ENCODE data around the gene NRXN3. TPM values are rescaled to one million over a fixed set of nuclear protein-coding genes. Genes with fewer than 3 reads are reported as not detected.

The NRXN3 gene
- total RNA-seq, 2 experiments from 2014 or later = not detected

DNA sequence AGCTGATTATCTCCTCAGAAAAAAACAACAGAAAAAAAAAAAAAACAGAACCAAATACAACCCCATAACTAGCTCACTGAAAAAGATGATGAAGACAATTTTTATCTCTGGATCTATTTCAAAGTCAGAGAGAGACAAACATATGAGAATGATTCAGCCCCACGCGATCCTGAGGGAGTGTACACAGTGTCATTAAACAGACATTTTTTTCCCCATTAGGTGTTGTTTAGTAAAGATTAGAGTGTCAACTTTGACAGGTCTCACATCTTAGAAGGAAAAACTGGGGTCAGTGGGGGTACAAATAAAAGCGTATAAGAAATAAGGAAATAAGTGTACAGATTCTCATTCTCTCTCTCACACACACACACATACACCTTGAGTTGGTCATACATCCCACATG lies 635.4 kb downstream of the NRXN3 start:
- ChIA-PET CTCF (no interaction called here), POLR2A (no interaction called here)
- no peak for DNase-seq
- H3K27ac Mint-ChIP-seq = no peak overlapping the region
- H3K4me1 Mint-ChIP-seq = no peaks in the 10 kb centered on the region
- peaks cover 4% of the 10 kb centered on the region for H3K9me3 Mint-ChIP-seq
- H3K27me3 Mint-ChIP-seq = no peaks in the 10 kb centered on the region
- H3K4me3 Mint-ChIP-seq = no peak overlapping the region
- no peaks in the 10 kb centered on the region for H3K36me3 Mint-ChIP-seq (ENCODE audit: low read depth)

- ChIA-PET POLR2A (no interaction called here), CTCF (no interaction called here)
- no peak overlapping the region for H3K4me3 Mint-ChIP-seq
- DNase-seq = no peak
- H3K27me3 Mint-ChIP-seq = no peaks in the 10 kb centered on the region
- H3K36me3 Mint-ChIP-seq (ENCODE audit: low read depth) = no peaks in the 10 kb centered on the region
- H3K9me3 Mint-ChIP-seq = no peaks in the 10 kb centered on the region
- H3K4me1 Mint-ChIP-seq = no peaks in the 10 kb centered on the region
- no peak overlapping the region for H3K27ac Mint-ChIP-seq
Measured at GRCh38 chr14:78823035-78823434, 652.9 kb downstream of the NRXN3 start.

GRCh38 chr14:78823516-78823915 lies 653.3 kb downstream of the NRXN3 start:
- Mint-ChIP-seq H3K27ac (no peak overlapping the region), H3K9me3 (no peaks in the 10 kb centered on the region), H3K36me3 (ENCODE audit: low read depth) (no peaks in the 10 kb centered on the region), H3K4me1 (no peaks in the 10 kb centered on the region), H3K4me3 (no peak overlapping the region), H3K27me3 (no peaks in the 10 kb centered on the region)
- ChIA-PET CTCF (no interaction called here), POLR2A (no interaction called here)
- DNase-seq = no peak

DNA sequence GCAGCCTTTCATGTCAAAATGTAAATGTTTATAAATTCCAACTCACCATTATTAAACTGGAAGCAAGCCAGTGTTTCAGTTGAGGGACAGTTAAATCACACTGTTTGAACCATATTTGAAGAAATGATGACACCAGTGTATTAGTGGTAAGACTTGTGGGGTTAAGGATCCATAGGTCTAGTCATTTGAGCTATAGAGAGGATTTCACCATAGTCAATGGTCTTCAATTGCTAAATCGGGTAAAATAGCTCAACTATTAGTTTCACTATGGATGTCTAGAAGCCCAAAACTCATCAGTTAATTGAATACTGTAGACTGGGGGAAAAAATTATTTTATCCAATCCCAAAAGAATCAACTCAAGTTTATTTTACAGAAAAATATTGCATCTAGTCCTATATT lies 659.1 kb downstream of the NRXN3 start:
- no peak overlapping the region for H3K27ac Mint-ChIP-seq
- ChIA-PET POLR2A (no interaction called here), CTCF (no interaction called here)
- H3K27me3 Mint-ChIP-seq = no peaks in the 10 kb centered on the region
- H3K4me1 Mint-ChIP-seq = no peaks in the 10 kb centered on the region
- no peak for DNase-seq
- no peak overlapping the region for H3K4me3 Mint-ChIP-seq
- no peaks in the 10 kb centered on the region for H3K9me3 Mint-ChIP-seq
- H3K36me3 Mint-ChIP-seq (ENCODE audit: low read depth) = no peaks in the 10 kb centered on the region

DNA sequence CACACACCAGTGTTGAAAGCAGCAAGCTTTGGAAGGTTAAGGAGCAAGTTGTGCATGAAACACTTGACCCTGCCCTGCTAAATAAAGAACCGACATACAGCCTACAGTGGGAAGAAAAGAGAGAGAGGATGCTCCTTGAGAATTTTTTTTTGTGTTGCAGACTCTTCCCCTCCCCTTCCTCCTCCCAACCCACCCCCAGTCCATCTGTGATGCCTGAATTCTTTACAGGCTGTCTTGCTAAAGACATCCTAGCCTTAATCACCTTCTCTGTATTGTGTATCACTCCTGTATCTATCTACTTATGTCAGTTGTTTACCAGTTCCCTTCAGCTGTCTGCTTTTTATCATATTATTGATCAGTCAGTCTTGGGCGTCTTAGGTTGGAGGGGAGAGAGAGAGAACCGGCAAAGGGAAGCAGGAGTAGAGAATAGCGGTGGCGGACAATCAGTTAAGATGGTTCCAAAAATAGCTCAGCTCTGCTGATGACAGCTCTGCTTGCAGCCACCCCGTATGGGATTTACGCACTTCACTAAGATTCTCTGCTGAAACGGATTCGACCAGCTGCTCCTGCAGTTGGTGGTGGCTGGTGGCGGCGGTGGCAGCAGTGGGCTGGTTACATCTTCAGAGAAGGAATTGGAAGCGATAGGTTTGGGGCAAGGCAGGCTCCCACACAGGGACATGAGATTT lies 664.7 kb downstream of the NRXN3 start:
- H3K4me1 Mint-ChIP-seq = no peaks in the 10 kb centered on the region
- ChIA-PET CTCF (no interaction called here), POLR2A (no interaction called here)
- no peaks in the 10 kb centered on the region for H3K9me3 Mint-ChIP-seq
- no peaks in the 10 kb centered on the region for H3K27me3 Mint-ChIP-seq
- H3K36me3 Mint-ChIP-seq (ENCODE audit: low read depth) = no peaks in the 10 kb centered on the region
- H3K4me3 Mint-ChIP-seq = no peak overlapping the region
- H3K27ac Mint-ChIP-seq = no peak overlapping the region
- no peak for DNase-seq

DNA sequence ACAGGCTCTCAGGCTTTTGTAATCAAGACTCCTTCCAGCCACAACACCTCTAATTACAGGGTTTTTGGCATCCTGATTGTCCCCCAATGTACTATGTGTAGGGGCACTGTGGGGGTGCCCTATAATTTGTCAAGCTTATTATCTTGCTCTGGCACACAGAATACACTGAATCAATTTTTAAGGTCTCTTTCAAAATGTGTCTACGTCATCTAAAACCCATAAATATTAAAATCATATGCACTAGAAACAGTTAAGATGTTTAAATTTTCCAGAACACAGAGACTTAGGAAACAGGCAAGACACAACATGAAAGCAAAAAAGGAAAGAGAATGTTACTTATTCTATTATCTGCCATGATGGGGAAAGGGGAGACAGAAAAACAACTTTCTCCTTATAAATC lies 665.7 kb downstream of the NRXN3 start:
- Mint-ChIP-seq H3K4me1 (no peaks in the 10 kb centered on the region), H3K36me3 (ENCODE audit: low read depth) (no peaks in the 10 kb centered on the region), H3K4me3 (no peak overlapping the region), H3K27me3 (no peaks in the 10 kb centered on the region), H3K27ac (no peak overlapping the region), H3K9me3 (no peaks in the 10 kb centered on the region)
- ChIA-PET POLR2A (no interaction called here), CTCF (no interaction called here)
- no peak for DNase-seq

DNA sequence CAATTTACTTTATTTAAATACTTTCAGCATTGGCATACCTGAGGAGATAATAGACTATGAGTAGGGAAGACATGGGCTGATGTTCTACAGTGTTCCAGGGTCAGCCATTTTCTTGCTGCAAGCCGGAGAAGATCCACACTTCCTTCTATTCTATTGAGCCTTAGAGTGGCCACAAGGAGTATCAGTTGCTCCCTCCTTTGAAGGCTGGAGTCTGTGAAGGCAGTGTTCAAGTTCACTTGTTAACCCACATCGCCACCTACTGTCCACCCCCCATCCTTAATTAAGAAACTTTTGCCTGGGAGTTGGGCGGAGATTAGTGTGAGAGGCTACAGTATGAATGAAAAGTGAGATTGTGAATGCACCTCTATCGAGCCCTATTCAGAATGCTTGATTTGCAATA lies 666.6 kb downstream of the NRXN3 start:
- H3K27ac Mint-ChIP-seq = no peak overlapping the region
- H3K9me3 Mint-ChIP-seq = no peaks in the 10 kb centered on the region
- no peaks in the 10 kb centered on the region for H3K4me1 Mint-ChIP-seq
- ChIA-PET CTCF (no interaction called here), POLR2A (no interaction called here)
- H3K36me3 Mint-ChIP-seq (ENCODE audit: low read depth) = no peaks in the 10 kb centered on the region
- H3K27me3 Mint-ChIP-seq = no peaks in the 10 kb centered on the region
- DNase-seq = peak; percentile 25
- no peak overlapping the region for H3K4me3 Mint-ChIP-seq

DNA sequence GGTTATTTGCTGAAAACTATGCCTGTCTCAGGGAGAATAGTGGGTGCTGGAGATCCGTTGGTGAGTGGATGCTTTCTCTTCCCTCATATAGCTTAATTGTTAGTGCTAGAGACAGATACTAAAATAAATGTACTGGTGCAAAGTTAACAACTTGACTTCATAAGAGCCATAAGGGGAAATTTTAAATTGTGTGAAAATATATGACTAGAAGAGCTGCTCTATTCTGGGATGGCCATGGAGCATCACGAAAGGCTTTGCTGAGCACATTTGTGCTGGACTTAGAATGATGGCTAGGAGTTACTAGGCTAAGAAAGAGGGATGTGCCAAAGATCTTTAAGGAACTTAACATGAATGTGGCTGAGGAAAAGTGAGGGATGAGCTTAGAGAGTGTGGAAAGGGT lies 668.8 kb downstream of the NRXN3 start:
- ChIA-PET POLR2A (no interaction called here), CTCF (no interaction called here)
- H3K27ac Mint-ChIP-seq = no peak overlapping the region
- no peaks in the 10 kb centered on the region for H3K36me3 Mint-ChIP-seq (ENCODE audit: low read depth)
- DNase-seq = no peak
- H3K4me1 Mint-ChIP-seq = no peaks in the 10 kb centered on the region
- H3K4me3 Mint-ChIP-seq = no peak overlapping the region
- H3K9me3 Mint-ChIP-seq = no peaks in the 10 kb centered on the region
- H3K27me3 Mint-ChIP-seq = no peaks in the 10 kb centered on the region

DNA sequence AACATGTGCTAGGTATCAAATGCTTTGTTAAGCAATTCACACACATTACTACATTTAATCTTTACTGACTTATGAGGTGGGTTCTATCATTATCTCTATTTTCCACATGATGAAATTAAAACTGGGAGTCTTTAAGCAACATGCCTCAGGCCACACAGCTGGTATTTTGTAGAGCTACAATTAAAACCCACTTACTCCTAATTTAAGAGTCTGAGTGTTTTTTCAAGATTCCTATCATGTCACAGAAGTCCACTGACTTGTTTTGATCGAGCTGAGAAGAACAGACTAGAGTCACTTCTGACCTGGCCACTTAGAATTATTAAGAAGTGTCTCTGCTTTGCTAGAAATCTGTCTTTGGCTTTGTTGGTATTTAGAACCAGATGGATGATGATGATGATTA lies 670.7 kb downstream of the NRXN3 start:
- no peak overlapping the region for H3K27ac Mint-ChIP-seq
- no peak for DNase-seq
- no peaks in the 10 kb centered on the region for H3K4me1 Mint-ChIP-seq
- ChIA-PET CTCF (no interaction called here), POLR2A (no interaction called here)
- H3K4me3 Mint-ChIP-seq = no peak overlapping the region
- H3K9me3 Mint-ChIP-seq = no peaks in the 10 kb centered on the region
- no peaks in the 10 kb centered on the region for H3K27me3 Mint-ChIP-seq
- H3K36me3 Mint-ChIP-seq (ENCODE audit: low read depth) = no peaks in the 10 kb centered on the region

- ChIA-PET CTCF (no interaction called here), POLR2A (no interaction called here)
- DNase-seq = no peak
- Mint-ChIP-seq H3K27me3 (peaks cover 5% of the 10 kb centered on the region), H3K36me3 (ENCODE audit: low read depth) (no peaks in the 10 kb centered on the region), H3K9me3 (no peaks in the 10 kb centered on the region), H3K4me3 (no peak overlapping the region), H3K27ac (no peak overlapping the region), H3K4me1 (no peaks in the 10 kb centered on the region)
Measured at GRCh38 chr14:78847801-78848200, 677.6 kb downstream of the NRXN3 start.

- Mint-ChIP-seq H3K9me3 (no peaks in the 10 kb centered on the region), H3K36me3 (ENCODE audit: low read depth) (no peaks in the 10 kb centered on the region), H3K4me1 (no peaks in the 10 kb centered on the region), H3K27me3 (peaks cover 5% of the 10 kb centered on the region), H3K4me3 (no peak overlapping the region), H3K27ac (no peak overlapping the region)
- DNase-seq = peak; percentile 32
- ChIA-PET CTCF (no interaction called here), POLR2A (no interaction called here)
Measured at GRCh38 chr14:78848234-78848820, 678.2 kb downstream of the NRXN3 start.

- no peaks in the 10 kb centered on the region for H3K9me3 Mint-ChIP-seq
- no peak for DNase-seq
- no peak overlapping the region for H3K27ac Mint-ChIP-seq
- no peaks in the 10 kb centered on the region for H3K36me3 Mint-ChIP-seq (ENCODE audit: low read depth)
- ChIA-PET POLR2A (no interaction called here), CTCF (no interaction called here)
- H3K4me1 Mint-ChIP-seq = no peaks in the 10 kb centered on the region
- H3K27me3 Mint-ChIP-seq = peaks cover 5% of the 10 kb centered on the region
- H3K4me3 Mint-ChIP-seq = no peak overlapping the region
Measured at GRCh38 chr14:78849952-78850351, 679.8 kb downstream of the NRXN3 start.

- POLR2A ChIA-PET = no interaction called here
- Mint-ChIP-seq H3K36me3 (ENCODE audit: low read depth) (no peaks in the 10 kb centered on the region), H3K27ac (no peak overlapping the region), H3K9me3 (no peaks in the 10 kb centered on the region), H3K4me3 (no peak overlapping the region), H3K4me1 (no peaks in the 10 kb centered on the region), H3K27me3 (peaks cover 5% of the 10 kb centered on the region)
- CTCF ChIA-PET = no interaction called here
- no peak for DNase-seq
Measured at GRCh38 chr14:78851189-78851588, 681.0 kb downstream of the NRXN3 start.

- DNase-seq = no peak
- CTCF ChIA-PET = no interaction called here
- Mint-ChIP-seq H3K4me3 (no peak overlapping the region), H3K9me3 (no peaks in the 10 kb centered on the region), H3K27ac (no peak overlapping the region), H3K4me1 (no peaks in the 10 kb centered on the region), H3K27me3 (peaks cover 5% of the 10 kb centered on the region), H3K36me3 (ENCODE audit: low read depth) (no peaks in the 10 kb centered on the region)
- POLR2A ChIA-PET = no interaction called here
Measured at GRCh38 chr14:78852040-78852439, 681.9 kb downstream of the NRXN3 start.
